Ovary (tissue), 9 donors: ENCODE results near the gene PDE4D. TPM values are rescaled to one million over a fixed set of nuclear protein-coding genes. Genes with fewer than 3 reads are reported as not detected.

Experiments used
- DNase-seq, 5 donors: peaks; one replicate each; pipeline ENCODE4 v3.0.0-alpha.2; 2019 to 2020
- H3K27ac ChIP-seq, 2 donors: fragments of 200-600 bp; one replicate each; pipeline versions ENCODE4 v1.5.1 to v1.8.0; 2019 to 2022
- H3K27me3 ChIP-seq: fragments of 200-600 bp; one replicate; pipeline ENCODE4 v1.8.0; 2022
- H3K36me3 ChIP-seq: fragments of 200-600 bp; sonication (generic); one replicate; pipeline ENCODE4 v1.5.1; 2019
- H3K4me1 ChIP-seq: one replicate; pipeline ENCODE4 v1.8.1; 2013; ENCODE audit warnings: mild to moderate bottlenecking, moderate library complexity; ENCODE audit not compliant: insufficient read depth
- H3K4me3 ChIP-seq: fragments of 200-600 bp; sonication (generic); one replicate; pipeline ENCODE4 v1.5.1; 2017
- H3K9me3 ChIP-seq, 2 donors: fragments of 200-600 bp in 1 of 2; sonication (generic) in 1 of 2; one replicate each; pipeline versions ENCODE4 v1.5.1 to v1.8.1; 2013 to 2019; ENCODE audit warnings: mild to moderate bottlenecking in 1 of 2, moderate library complexity in 1 of 2
- CTCF ChIP-seq, 3 donors: fragments of 450-650 bp in 2 of 3; fragments of 200-600 bp in 1 of 3; IDR thresholded peaks; one replicate each; pipeline versions ENCODE4 v1.5.1 to v1.8.0; 2016 to 2022; ENCODE audit warnings: antibody characterized with exemption in 3 of 3, mild to moderate bottlenecking in 1 of 3
- EP300 ChIP-seq: sonication (generic); formaldehyde crosslinking; IDR thresholded peaks from one replicate; pipeline ENCODE4 v1.6.1; 2017; ENCODE audit warnings: antibody characterized with exemption
- POLR2A ChIP-seq: fragments of 450-650 bp; IDR thresholded peaks from one replicate; pipeline ENCODE4 v1.6.1; 2017; ENCODE audit warnings: antibody characterized with exemption, mild to moderate bottlenecking, moderate library complexity
- WGBS, 3 donors: extraction: QIAGEN DNeasy Blood & Tissue Kit in 1 of 3; methylation state at CpG; one replicate each; pipeline versions ENCODE4 v1.1.5 to v1.1.7; 2013 to 2017; 5-methylcytosine and 5-hydroxymethylcytosine counted together
- intact Hi-C, 4 donors: fragments of 100-400 bp; cut with DNase I; formaldehyde crosslinking; loops; one replicate each; pipeline versions ENCODE4 v1.11.0 to v1.15.1; 2022 to 2023
- polyA plus RNA-seq, 2 donors: library from polyadenylated mRNA; stranded (reverse); fragments of 200-250 nt in 1 of 2; fragments of 350-450 nt in 1 of 2; fragmentation: Illumina TruSeq in 1 of 2; extraction: RNeasy Lipid Tissue Mini Kit (QIAGEN cat#74804) in 1 of 2; gene quantifications; one replicate each; pipeline ENCODE4 v1.2.3, GENCODE V29; 2013 to 2014
- total RNA-seq, 7 donors: library from RNA; depleted of rRNA in 2 of 7; stranded (reverse); fragments of >200 nt in 2 of 7; fragmentation: NEBNext Ultra II Directional in 3 of 7; extraction: Animal tissue kit (Norgen Biotek cat#: 25700) in 3 of 7; gene quantifications; one replicate each; pipeline versions ENCODE4 v1.1.0 to v1.2.4, GENCODE V29; 2016 to 2023
- donor health status: DM: no; HTN: no; CAD: no; lungs with moderate emphysema.
- donor health status: DM: no; HTN: no; CAD: no.
- donor health status: Bipolar disorder and iron deficiency.
- donor health status: DM: yes; HTN: yes; CAD: no.
- donor health status: DM: no; HTN: no; CAD: no.
- donor health status: DM: yes; HTN: yes; CAD: no.

PDE4D gene
- total and polyA plus RNA-seq, 9 donors: 1.3 to 67.6 (median 8.4) TPM

DNA sequence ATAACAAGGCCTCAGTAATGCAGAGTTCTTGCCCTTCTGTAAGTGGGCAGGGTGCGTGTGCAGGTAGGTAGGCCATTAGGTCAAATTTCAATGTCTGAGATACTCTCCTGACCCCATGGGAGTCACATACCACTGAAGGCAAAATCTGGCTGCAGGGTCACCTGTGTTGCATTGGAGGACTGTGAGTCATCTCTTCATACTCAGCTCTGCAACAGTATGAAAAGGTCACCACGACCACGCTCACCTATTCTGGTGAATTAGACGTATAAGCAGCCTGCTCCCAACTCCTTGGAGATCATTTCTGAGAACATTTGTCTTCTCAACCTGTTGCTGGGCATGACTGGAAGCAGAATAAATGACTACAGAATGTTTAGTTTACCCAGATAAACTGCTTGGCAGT, 599.8 kb downstream of the PDE4D start:
- no peaks in the 10 kb centered on the region for H3K27me3 ChIP-seq
- intact Hi-C loops: no loop called here
- H3K4me1 ChIP-seq: peaks cover 1% of the 10 kb centered on the region
- no peaks in the 10 kb centered on the region for H3K9me3 ChIP-seq
- no peak overlapping the region for H3K27ac ChIP-seq
- TF ChIP-seq CTCF (IDR thresholded peaks at IDR 0.05): no peak
- no peaks in the 10 kb centered on the region for H3K36me3 ChIP-seq
- 93 to 98% (median 94%) methylated on average over 4 of the region's 4 CpGs for WGBS, 3 donors
- no peak overlapping the region for H3K4me3 ChIP-seq
- no peak for DNase-seq

DNA sequence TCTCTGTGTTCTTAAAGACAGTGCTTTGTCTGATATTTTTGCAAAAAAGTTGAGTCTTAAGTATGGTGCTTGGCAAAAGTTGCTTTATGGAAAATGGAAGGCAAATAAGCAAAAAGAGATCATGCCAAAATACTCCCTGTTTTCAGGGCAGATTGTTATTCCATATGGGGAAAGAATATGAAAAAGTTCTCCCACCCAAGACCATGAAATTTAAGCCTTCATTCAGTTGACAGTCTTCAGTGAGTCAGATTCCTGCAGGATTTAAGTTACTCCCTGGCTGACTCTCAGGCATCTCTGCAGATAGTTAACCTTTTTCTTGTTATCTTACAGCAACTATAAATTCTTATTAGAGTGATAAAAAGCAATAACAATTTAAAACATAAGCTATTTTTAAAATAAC, 601.6 kb downstream of the PDE4D start:
- Histone ChIP-seq H3K4me3 (no peak overlapping the region), H3K27ac (no peak overlapping the region), H3K27me3 (no peaks in the 10 kb centered on the region), H3K4me1 (peaks cover 1% of the 10 kb centered on the region), H3K9me3 (no peaks in the 10 kb centered on the region), H3K36me3 (no peaks in the 10 kb centered on the region)
- TF ChIP-seq POLR2A (no peak), CTCF (IDR thresholded peaks at IDR 0.05) (no peak), EP300 (no peak)
- DNase-seq: no peak
- intact Hi-C loops: no loop called here

GRCh38 chr5:59287884-59288283, 605.6 kb downstream of the PDE4D start:
- DNase-seq: no peak
- Histone ChIP-seq H3K4me1 (no peaks in the 10 kb centered on the region), H3K4me3 (no peak overlapping the region), H3K36me3 (no peaks in the 10 kb centered on the region), H3K27me3 (no peaks in the 10 kb centered on the region), H3K9me3 (no peaks in the 10 kb centered on the region), H3K27ac (no peak overlapping the region)
- intact Hi-C loops: no loop called here
- TF ChIP-seq CTCF (IDR thresholded peaks at IDR 0.05): no peak
- no peak for TF ChIP-seq POLR2A
- TF ChIP-seq EP300: no peak
- WGBS, 3 donors: 76 to 85% (median 84%) methylated on average over 2 of the region's 2 CpGs

GRCh38 chr5:59287361-59287760, 606.2 kb downstream of the PDE4D start:
- 93 to 96% (median 95%) methylated on average over 3 of the region's 3 CpGs for WGBS, 3 donors
- no peaks in the 10 kb centered on the region for H3K4me1 ChIP-seq
- no peak overlapping the region for H3K4me3 ChIP-seq
- no peaks in the 10 kb centered on the region for H3K9me3 ChIP-seq
- H3K27ac ChIP-seq: no peak overlapping the region
- no peak for TF ChIP-seq EP300
- no peak for TF ChIP-seq POLR2A
- TF ChIP-seq CTCF (IDR thresholded peaks at IDR 0.05): no peak
- H3K36me3 ChIP-seq: no peaks in the 10 kb centered on the region
- no peaks in the 10 kb centered on the region for H3K27me3 ChIP-seq
- intact Hi-C loops: no loop called here
- DNase-seq: no peak

GRCh38 chr5:59286510-59286909, 607.0 kb downstream of the PDE4D start:
- intact Hi-C loops: no loop called here
- TF ChIP-seq EP300 (no peak), POLR2A (no peak), CTCF (IDR thresholded peaks at IDR 0.05) (no peak)
- Histone ChIP-seq H3K27ac (no peak overlapping the region), H3K4me1 (no peaks in the 10 kb centered on the region), H3K4me3 (no peak overlapping the region), H3K36me3 (no peaks in the 10 kb centered on the region), H3K27me3 (no peaks in the 10 kb centered on the region), H3K9me3 (no peaks in the 10 kb centered on the region)
- no peak for DNase-seq
- WGBS, 3 donors: 47 to 75% (median 51%) methylated on average over 1 of the region's 1 CpG
